CD8-positive, alpha-beta memory T cell (primary cell): ENCODE measurements around the gene LRSAM1. TPM values are rescaled to one million over a fixed set of nuclear protein-coding genes. Genes with fewer than 3 reads are reported as not detected.

Experiments
- CTCF ChIA-PET: fragments of 350-600 bp; sonication (Branson Sonifier 250); formaldehyde crosslinking; loops from one replicate; lab custom pipeline; 2021; ENCODE audit warnings: antibody characterized with exemption; lab: Charles Lee
- POLR2A ChIA-PET: fragments of 350-600 bp; sonication (Branson Sonifier 250); formaldehyde crosslinking; loops from one replicate; lab custom pipeline; 2021; ENCODE audit warnings: antibody characterized with exemption; lab: Charles Lee
- DNase-seq, 5 donors: peaks; one replicate each; pipeline versions ENCODE4 v3.0.0 to v3.0.0-alpha.2; 2020 to 2022; ENCODE audit warnings: mixed read lengths in 1 of 5
- H3K27ac ChIP-seq: one replicate; pipeline ENCODE4 v1.7.0; 2013; ENCODE audit warnings: low read depth, mild to moderate bottlenecking, low read length, moderate library complexity
- H3K27me3 ChIP-seq: 2 replicates; pipeline ENCODE4 v1.7.0; 2013; ENCODE audit warnings: low read length, mild to moderate bottlenecking; ENCODE audit not compliant: insufficient read depth, poor library complexity, severe bottlenecking
- H3K36me3 ChIP-seq: 2 replicates; pipeline ENCODE4 v1.7.0; 2013; ENCODE audit warnings: mild to moderate bottlenecking, low read length, moderate library complexity; ENCODE audit not compliant: insufficient read depth
- H3K4me1 ChIP-seq: 2 replicates; pipeline ENCODE4 v1.7.0; 2013; ENCODE audit warnings: mild to moderate bottlenecking, low read length, moderate library complexity; ENCODE audit not compliant: insufficient read depth
- H3K4me3 ChIP-seq: 2 replicates; pipeline ENCODE4 v1.7.0; 2013; ENCODE audit warnings: mild to moderate bottlenecking, low read length
- H3K9me3 ChIP-seq: 2 replicates; pipeline ENCODE4 v1.7.0; 2013; ENCODE audit warnings: mild to moderate bottlenecking, low read length
- H3K27ac Mint-ChIP-seq, 8 donors: one replicate each; pipeline ENCODE4 v1.8.0; 2020 to 2021; ENCODE audit warnings: mixed read lengths in 8 of 8, mild to moderate bottlenecking in 6 of 8, inconsistent platforms in 3 of 8, moderate library complexity in 3 of 8
- H3K27me3 Mint-ChIP-seq, 2 donors: one replicate each; pipeline ENCODE4 v1.8.0; 2020 to 2021; ENCODE audit warnings: mixed read lengths in 2 of 2, mild to moderate bottlenecking in 1 of 2, moderate library complexity in 1 of 2
- H3K36me3 Mint-ChIP-seq, 3 donors: one replicate each; pipeline ENCODE4 v1.8.0; 2020 to 2021; ENCODE audit warnings: mixed read lengths in 3 of 3, inconsistent platforms in 1 of 3, mild to moderate bottlenecking in 1 of 3
- H3K4me1 Mint-ChIP-seq, 3 donors: one replicate each; pipeline ENCODE4 v1.8.0; 2020 to 2021; ENCODE audit warnings: mixed read lengths in 3 of 3, inconsistent platforms in 1 of 3, mild to moderate bottlenecking in 1 of 3
- H3K4me3 Mint-ChIP-seq, 7 donors: one replicate each; pipeline ENCODE4 v1.8.0; 2020 to 2021; ENCODE audit warnings: mixed read lengths in 7 of 7, mild to moderate bottlenecking in 6 of 7, moderate library complexity in 4 of 7, inconsistent platforms in 2 of 7
- H3K9me3 Mint-ChIP-seq, 5 donors: one replicate each; pipeline ENCODE4 v1.8.0; 2020 to 2022; ENCODE audit warnings: mixed read lengths in 5 of 5, mild to moderate bottlenecking in 3 of 5, moderate library complexity in 2 of 5, inconsistent platforms in 1 of 5
- polyA plus RNA-seq: library from polyadenylated mRNA; unstranded; fragments of 300-500 nt; fragmentation: Illumina TruSeq; gene quantifications from one replicate; pipeline ENCODE4 v1.2.3, GENCODE V29; 2021
- total RNA-seq, 2 experiments: library from RNA; stranded (reverse); gene quantifications; one replicate each; pipeline ENCODE4 v1.2.3, GENCODE V29; 2021

LRSAM1 gene
- total and polyA plus RNA-seq, 3 experiments from 2014 or later = 9.5 to 23.0 (median 22.6) TPM

GRCh38 chr9:127506814-127507750 is 55.8 kb downstream of the LRSAM1 start:
- Mint-ChIP-seq H3K27ac (no peak overlapping the region), H3K27me3 (no peaks in the 10 kb centered on the region), H3K4me3 (no peak overlapping the region), H3K36me3 (peaks cover 0 to 13% (median 1%) of the 10 kb centered on the region in 3 donors), H3K9me3 (no peaks in the 10 kb centered on the region), H3K4me1 (no peaks in the 10 kb centered on the region)
- Histone ChIP-seq H3K4me3 (no peak overlapping the region), H3K36me3 (no peaks in the 10 kb centered on the region), H3K9me3 (no peaks in the 10 kb centered on the region), H3K27ac (no peak overlapping the region), H3K4me1 (no peaks in the 10 kb centered on the region), H3K27me3 (no peaks in the 10 kb centered on the region)
- DNase-seq = no peak
- POLR2A ChIA-PET = no interaction called here
- CTCF ChIA-PET = interaction anchor here (0.8 kb wide), 1 partner anchor 79 kb away, joined by 3 read pairs; no protein-coding TSS in a partner anchor

- H3K4me3 ChIP-seq = no peak overlapping the region
- POLR2A ChIA-PET = no interaction called here
- no peaks in the 10 kb centered on the region for H3K27me3 ChIP-seq
- H3K36me3 ChIP-seq = no peaks in the 10 kb centered on the region
- Mint-ChIP-seq H3K4me1 (no peaks in the 10 kb centered on the region), H3K36me3 (peaks cover 0 to 15% (median 3%) of the 10 kb centered on the region in 3 donors), H3K9me3 (no peaks in the 10 kb centered on the region), H3K27ac (no peak overlapping the region), H3K4me3 (no peak overlapping the region), H3K27me3 (no peaks in the 10 kb centered on the region)
- no peaks in the 10 kb centered on the region for H3K9me3 ChIP-seq
- no peak for DNase-seq
- no peaks in the 10 kb centered on the region for H3K4me1 ChIP-seq
- CTCF ChIA-PET = interaction anchor here (0.8 kb wide), 1 partner anchor 78 kb away, joined by 3 read pairs; no protein-coding TSS in a partner anchor
- H3K27ac ChIP-seq = no peak overlapping the region
These were observed 56.7 kb downstream of the LRSAM1 start for GRCh38 chr9:127507751-127508648.

GRCh38 chr9:127508901-127509260 is 57.6 kb downstream of the LRSAM1 start:
- CTCF ChIA-PET = no interaction called here
- Mint-ChIP-seq H3K27me3 (peaks cover 0 to 1% of the 10 kb centered on the region in 2 donors), H3K9me3 (no peaks in the 10 kb centered on the region), H3K4me1 (no peaks in the 10 kb centered on the region), H3K36me3 (peaks cover 0 to 18% (median 3%) of the 10 kb centered on the region in 3 donors), H3K27ac (no peak overlapping the region), H3K4me3 (no peak overlapping the region)
- Histone ChIP-seq H3K27ac (no peak overlapping the region), H3K36me3 (no peaks in the 10 kb centered on the region), H3K9me3 (no peaks in the 10 kb centered on the region), H3K4me1 (no peaks in the 10 kb centered on the region), H3K4me3 (no peak overlapping the region), H3K27me3 (no peaks in the 10 kb centered on the region)
- DNase-seq = no peak
- POLR2A ChIA-PET = no interaction called here

- Mint-ChIP-seq H3K27ac (no peak overlapping the region), H3K27me3 (peaks cover 0 to 1% of the 10 kb centered on the region in 2 donors), H3K4me1 (no peaks in the 10 kb centered on the region), H3K9me3 (no peaks in the 10 kb centered on the region), H3K36me3 (peaks cover 0 to 15% (median 3%) of the 10 kb centered on the region in 3 donors), H3K4me3 (no peak overlapping the region)
- ChIA-PET CTCF (no interaction called here), POLR2A (no interaction called here)
- Histone ChIP-seq H3K4me1 (no peaks in the 10 kb centered on the region), H3K27me3 (no peaks in the 10 kb centered on the region), H3K36me3 (no peaks in the 10 kb centered on the region), H3K4me3 (no peak overlapping the region), H3K27ac (peak overlapping the region; percentile 24), H3K9me3 (no peaks in the 10 kb centered on the region)
- DNase-seq = no peak
These were observed 58.1 kb downstream of the LRSAM1 start for GRCh38 chr9:127509261-127509954.

- ChIA-PET CTCF (no interaction called here), POLR2A (no interaction called here)
- Mint-ChIP-seq H3K9me3 (no peaks in the 10 kb centered on the region), H3K27me3 (peaks cover 0 to 1% of the 10 kb centered on the region in 2 donors), H3K27ac (peak overlapping the region in 1 of 8 donors; percentile 38), H3K4me1 (no peaks in the 10 kb centered on the region), H3K4me3 (no peak overlapping the region), H3K36me3 (peaks cover 0 to 15% (median 3%) of the 10 kb centered on the region in 3 donors)
- no peaks in the 10 kb centered on the region for H3K4me1 ChIP-seq
- peak overlapping the region; percentile 24 for H3K27ac ChIP-seq
- H3K4me3 ChIP-seq = no peak overlapping the region
- DNase-seq = no peak
- no peaks in the 10 kb centered on the region for H3K9me3 ChIP-seq
- H3K27me3 ChIP-seq = no peaks in the 10 kb centered on the region
- no peaks in the 10 kb centered on the region for H3K36me3 ChIP-seq
These were observed 58.6 kb downstream of the LRSAM1 start for GRCh38 chr9:127509955-127510299.

- DNase-seq = no peak
These were observed 63.2 kb downstream of the LRSAM1 start for GRCh38 chr9:127514468-127514867.

GRCh38 chr9:127516835-127517607 is 65.7 kb downstream of the LRSAM1 start:
- Histone ChIP-seq H3K27me3 (no peaks in the 10 kb centered on the region), H3K4me3 (no peak overlapping the region), H3K4me1 (no peaks in the 10 kb centered on the region), H3K9me3 (no peaks in the 10 kb centered on the region), H3K27ac (no peak overlapping the region), H3K36me3 (no peaks in the 10 kb centered on the region)
- ChIA-PET POLR2A (no interaction called here), CTCF (no interaction called here)
- Mint-ChIP-seq H3K9me3 (no peaks in the 10 kb centered on the region), H3K27me3 (peaks cover 0 to 1% of the 10 kb centered on the region in 2 donors), H3K4me3 (no peak overlapping the region), H3K4me1 (peaks cover 0 to 4% (median 2%) of the 10 kb centered on the region in 3 donors), H3K27ac (no peak overlapping the region), H3K36me3 (peaks cover 0 to 34% (median 9%) of the 10 kb centered on the region in 3 donors)
- DNase-seq = no peak

More at GRCh38 chr9:127514468-127514867, 63.2 kb downstream of the LRSAM1 start:
- H3K9me3 Mint-ChIP-seq = no peaks in the 10 kb centered on the region
- no peak overlapping the region for H3K27ac ChIP-seq
- no peaks in the 10 kb centered on the region for H3K9me3 ChIP-seq
- H3K36me3 Mint-ChIP-seq = peaks cover 0 to 29% (median 9%) of the 10 kb centered on the region in 3 donors
- peaks cover 0 to 4% (median 2%) of the 10 kb centered on the region in 3 donors for H3K4me1 Mint-ChIP-seq
- ChIA-PET POLR2A (no interaction called here), CTCF (no interaction called here)
- H3K36me3 ChIP-seq = no peaks in the 10 kb centered on the region
- H3K4me1 ChIP-seq = no peaks in the 10 kb centered on the region
- H3K27me3 Mint-ChIP-seq = peaks cover 0 to 1% of the 10 kb centered on the region in 2 donors
- H3K27me3 ChIP-seq = no peaks in the 10 kb centered on the region
- no peak overlapping the region for H3K4me3 ChIP-seq
- H3K4me3 Mint-ChIP-seq = no peak overlapping the region
- no peak overlapping the region for H3K27ac Mint-ChIP-seq
